Caco-2 (cell line): ENCODE results near the gene KLK13. TPM values are rescaled to one million over a fixed set of nuclear protein-coding genes. Genes with fewer than 3 reads are reported as not detected.

Source experiments
- BruUV-seq: library from RNA; stranded (reverse); fragments of 400-500 nt; replicated peaks from 2 replicates; lab custom pipeline; 2021; lab: Mats Ljungman, UMichigan
- CTCF ChIA-PET: fragments of 300-600 bp; sonication (Branson Sonifier 250); formaldehyde crosslinking; loops from one replicate; lab custom pipeline; 2022; ENCODE audit warnings: antibody characterized with exemption; lab: Charles Lee
- POLR2A ChIA-PET: fragments of 300-600 bp; sonication (Branson Sonifier 250); formaldehyde crosslinking; loops from one replicate; lab custom pipeline; 2022; ENCODE audit warnings: antibody characterized with exemption; lab: Charles Lee
- DNase-seq, 2 experiments: peaks; one replicate each; pipeline versions ENCODE4 v3.0.0 to v3.0.0-alpha.2; 2020 to 2022
- H3K27me3 ChIP-seq: replicated peaks from 2 replicates; pipeline ENCODE4 v1.6.0; 2011; ENCODE audit warnings: low read length; ENCODE audit not compliant: control insufficient read depth, insufficient read depth
- H3K36me3 ChIP-seq: 2 replicates; pipeline ENCODE4 v1.5.1; 2011; ENCODE audit warnings: low read length; ENCODE audit not compliant: control insufficient read depth, insufficient read depth
- H3K4me1 ChIP-seq: fragments of 250-450 bp; sonication (Bioruptor Pico); 2 replicates; pipeline ENCODE4 v1.5.1; 2020; ENCODE audit warnings: mild to moderate bottlenecking
- H3K4me3 ChIP-seq: 2 replicates; pipeline ENCODE4 v1.5.1; 2011; ENCODE audit warnings: low read depth, mild to moderate bottlenecking, control low read depth, low read length
- H3K9me3 ChIP-seq: fragments of 250-450 bp; sonication (Bioruptor Pico); 2 replicates; pipeline ENCODE4 v1.5.1; 2020; ENCODE audit warnings: mild to moderate bottlenecking, moderate library complexity
- H3K27ac Mint-ChIP-seq: one replicate; pipeline ENCODE4 v1.8.0; 2022; ENCODE audit warnings: mixed read lengths; ENCODE audit not compliant: unreplicated experiment
- H3K27me3 Mint-ChIP-seq: one replicate; pipeline ENCODE4 v1.8.0; 2022; ENCODE audit warnings: mixed read lengths; ENCODE audit not compliant: insufficient read depth, unreplicated experiment
- H3K36me3 Mint-ChIP-seq: one replicate; pipeline ENCODE4 v1.8.0; 2022; ENCODE audit warnings: mild to moderate bottlenecking, mixed read lengths; ENCODE audit not compliant: insufficient read depth, unreplicated experiment
- H3K4me1 Mint-ChIP-seq: one replicate; pipeline ENCODE4 v1.8.0; 2022; ENCODE audit warnings: low read depth, mixed read lengths; ENCODE audit not compliant: unreplicated experiment
- H3K4me3 Mint-ChIP-seq: one replicate; pipeline ENCODE4 v1.8.0; 2022; ENCODE audit warnings: mild to moderate bottlenecking, moderate library complexity, mixed read lengths; ENCODE audit not compliant: unreplicated experiment
- H3K9me3 Mint-ChIP-seq: one replicate; pipeline ENCODE4 v1.8.0; 2022; ENCODE audit warnings: mixed read lengths; ENCODE audit not compliant: unreplicated experiment
- CTCF ChIP-seq, 2 experiments: fragments of 200-600 bp in 1 of 2; IDR thresholded peaks; 1 replicate in 1 of 2; 2 replicates in 1 of 2; pipeline versions ENCODE4 v1.5.1 to v1.8.0; 2011 to 2022; ENCODE audit warnings: antibody characterized with exemption in 1 of 2, control low read depth in 1 of 2, inconsistent platforms in 1 of 2, low read depth in 1 of 2, low read length in 1 of 2, mild to moderate bottlenecking in 1 of 2, moderate library complexity in 1 of 2; ENCODE audit not compliant: insufficient read depth in 1 of 2, severe bottlenecking in 1 of 2, unreplicated experiment in 1 of 2
- intact Hi-C: fragments of 100-400 bp; cut with micrococcal nuclease; formaldehyde crosslinking; loops from one replicate; pipeline ENCODE4 v1.10.0; 2022; ENCODE audit not compliant: unreplicated experiment
- total RNA-seq: library from RNA; stranded (reverse); gene quantifications from 2 replicates; pipeline ENCODE4 v1.2.3, GENCODE V29; 2022

KLK13 gene
- total RNA-seq, 1 experiment from 2014 or later: not detected

- no peak for DNase-seq
- no TSS peak for BruUV-seq
- Mint-ChIP-seq H3K9me3 (no peaks in the 10 kb centered on the region), H3K27ac (no peak overlapping the region), H3K4me1 (no peaks in the 10 kb centered on the region), H3K27me3 (peaks cover 16% of the 10 kb centered on the region), H3K36me3 (no peaks in the 10 kb centered on the region), H3K4me3 (no peak overlapping the region)
- intact Hi-C loops: no loop called here
- no peak for TF ChIP-seq CTCF (IDR thresholded peaks at IDR 0.05; ENCODE audit: insufficient read depth in 1 of 2, low read depth in 1 of 2, low read length in 1 of 2, severe bottlenecking in 1 of 2, unreplicated experiment in 1 of 2)
- Histone ChIP-seq H3K4me1 (0 out of 2 replicates have a peak, but pooled peaks cover 4% of the 10 kb centered on the region), H3K36me3 (no peaks in the 10 kb centered on the region), H3K27me3 (peaks cover 3% of the 10 kb centered on the region), H3K4me3 (no peak overlapping the region), H3K9me3 (no peaks in the 10 kb centered on the region)
- CTCF ChIA-PET: interaction anchor here (0.6 kb wide), 1 partner anchor 71 kb away, joined by 5 read pairs; no protein-coding TSS in a partner anchor
- POLR2A ChIA-PET: no interaction called here
Observed at GRCh38 chr19:51023946-51024345, 40.9 kb downstream of the KLK13 start.

- intact Hi-C loops: no loop called here
Observed at GRCh38 chr19:51022526-51022925, 42.4 kb downstream of the KLK13 start.

GRCh38 chr19:51020988-51021651, 43.8 kb downstream of the KLK13 start:
- H3K36me3 Mint-ChIP-seq: no peaks in the 10 kb centered on the region
- no peak overlapping the region for H3K4me3 ChIP-seq
- POLR2A ChIA-PET: no interaction called here
- peak; percentile 67 to 70 for TF ChIP-seq CTCF (IDR thresholded peaks at IDR 0.05; ENCODE audit: insufficient read depth in 1 of 2, low read depth in 1 of 2, low read length in 1 of 2, severe bottlenecking in 1 of 2, unreplicated experiment in 1 of 2)
- no peaks in the 10 kb centered on the region for H3K36me3 ChIP-seq
- 0 out of 2 replicates have a peak, but pooled peaks cover 4% of the 10 kb centered on the region for H3K4me1 ChIP-seq
- H3K4me1 Mint-ChIP-seq: no peaks in the 10 kb centered on the region
- peaks cover 3% of the 10 kb centered on the region for H3K27me3 ChIP-seq
- peak in 1 of 2 experiments; percentile 54 for DNase-seq
- CTCF ChIA-PET: interaction anchor here (0.6 to 1.7 kb wide), 15 partner anchors 20 to 238 kb away, joined by 3 to 61 read pairs (median 4); no protein-coding TSS in a partner anchor
- no peaks in the 10 kb centered on the region for H3K9me3 ChIP-seq
- H3K27ac Mint-ChIP-seq: no peak overlapping the region
- no peak overlapping the region for H3K4me3 Mint-ChIP-seq
- intact Hi-C loops: loop anchor here (1.0 to 2.0 kb wide), 2 partner anchors 73 to 148 kb away; no protein-coding TSS in a partner anchor
- H3K27me3 Mint-ChIP-seq: peaks cover 26% of the 10 kb centered on the region
- no peaks in the 10 kb centered on the region for H3K9me3 Mint-ChIP-seq
- BruUV-seq: no TSS peak

More at GRCh38 chr19:51022526-51022925, 42.4 kb downstream of the KLK13 start:
- Mint-ChIP-seq H3K9me3 (no peaks in the 10 kb centered on the region), H3K27me3 (peaks cover 24% of the 10 kb centered on the region), H3K27ac (no peak overlapping the region), H3K4me1 (no peaks in the 10 kb centered on the region), H3K4me3 (no peak overlapping the region), H3K36me3 (no peaks in the 10 kb centered on the region)
- Histone ChIP-seq H3K4me3 (no peak overlapping the region), H3K36me3 (no peaks in the 10 kb centered on the region), H3K27me3 (peaks cover 3% of the 10 kb centered on the region), H3K9me3 (no peaks in the 10 kb centered on the region), H3K4me1 (0 out of 2 replicates have a peak, but pooled peaks cover 4% of the 10 kb centered on the region)
- CTCF ChIA-PET: no interaction called here
- BruUV-seq: no TSS peak
- POLR2A ChIA-PET: no interaction called here
- DNase-seq: no peak
- TF ChIP-seq CTCF (IDR thresholded peaks at IDR 0.05; ENCODE audit: insufficient read depth in 1 of 2, low read depth in 1 of 2, low read length in 1 of 2, severe bottlenecking in 1 of 2, unreplicated experiment in 1 of 2): no peak
